Rectal smooth muscle tissue (tissue), 1 donor: Measurements from ENCODE around the gene ZNF37A.

Experiments
- H3K27ac ChIP-seq: one replicate; pipeline ENCODE4 v1.7.0; 2013; ENCODE audit warnings: low read depth, low read length, inconsistent platforms
- H3K27me3 ChIP-seq: one replicate; pipeline ENCODE4 v1.7.0; 2013; ENCODE audit warnings: low read length; ENCODE audit not compliant: control insufficient read depth, insufficient read depth
- H3K36me3 ChIP-seq: one replicate; pipeline ENCODE4 v1.7.0; 2013; ENCODE audit warnings: low read length; ENCODE audit not compliant: control insufficient read depth, insufficient read depth
- H3K4me1 ChIP-seq: one replicate; pipeline ENCODE4 v1.7.0; 2013; ENCODE audit warnings: low read length; ENCODE audit not compliant: control insufficient read depth, insufficient read depth
- H3K4me3 ChIP-seq: one replicate; pipeline ENCODE4 v1.7.0; 2013; ENCODE audit warnings: low read length
- H3K9ac ChIP-seq: one replicate; pipeline ENCODE4 v1.7.0; 2013; ENCODE audit warnings: low read length

The ZNF37A gene

GRCh38 chr10:38157270-38157685 lies 63.1 kb downstream of the ZNF37A start:
- Histone ChIP-seq H3K27me3 (no peaks in the 10 kb centered on the region), H3K4me3 (no peak overlapping the region), H3K27ac (no peak overlapping the region), H3K4me1 (no peaks in the 10 kb centered on the region), H3K9ac (no peak overlapping the region), H3K36me3 (no peaks in the 10 kb centered on the region)

- H3K4me1 ChIP-seq: no peaks in the 10 kb centered on the region
- no peak overlapping the region for H3K27ac ChIP-seq
- no peaks in the 10 kb centered on the region for H3K36me3 ChIP-seq
- H3K27me3 ChIP-seq: no peaks in the 10 kb centered on the region
- H3K4me3 ChIP-seq: no peak overlapping the region
- H3K9ac ChIP-seq: no peak overlapping the region
Measured at GRCh38 chr10:38159004-38159403, 64.9 kb downstream of the ZNF37A start.

- Histone ChIP-seq H3K27ac (no peak overlapping the region), H3K27me3 (no peaks in the 10 kb centered on the region), H3K9ac (no peak overlapping the region), H3K36me3 (no peaks in the 10 kb centered on the region), H3K4me1 (no peaks in the 10 kb centered on the region), H3K4me3 (no peak overlapping the region)
Measured at GRCh38 chr10:38163617-38164016, 69.5 kb downstream of the ZNF37A start.

GRCh38 chr10:38174336-38174735 lies 80.2 kb downstream of the ZNF37A start:
- Histone ChIP-seq H3K36me3 (no peaks in the 10 kb centered on the region), H3K27me3 (no peaks in the 10 kb centered on the region), H3K27ac (no peak overlapping the region), H3K4me1 (no peaks in the 10 kb centered on the region), H3K4me3 (no peak overlapping the region), H3K9ac (no peak overlapping the region)

- H3K4me3 ChIP-seq: no peak overlapping the region
- no peaks in the 10 kb centered on the region for H3K4me1 ChIP-seq
- no peaks in the 10 kb centered on the region for H3K36me3 ChIP-seq
- H3K27me3 ChIP-seq: no peaks in the 10 kb centered on the region
- H3K27ac ChIP-seq: no peak overlapping the region
- no peak overlapping the region for H3K9ac ChIP-seq
Measured at GRCh38 chr10:38184477-38184876, 90.3 kb downstream of the ZNF37A start.
